ENCODE data around the gene ADRB1. TPM values are rescaled to one million over a fixed set of nuclear protein-coding genes. Genes with fewer than 3 reads are reported as not detected.

The ADRB1 gene
- total RNA-seq, 1 donor from 2014 or later = 0.13 TPM

- peak; percentile 49 for DNase-seq (ENCODE audit: low read depth, low spot score)
Observed at GRCh38 chr10:114026189-114027040, 17.3 kb upstream of the ADRB1 start.

- DNase-seq (ENCODE audit: low read depth, low spot score) = no peak
Observed at GRCh38 chr10:114027041-114027394, 16.6 kb upstream of the ADRB1 start.

- no peak for DNase-seq (ENCODE audit: low read depth, low spot score)
Observed at GRCh38 chr10:114027951-114028350, 15.7 kb upstream of the ADRB1 start.

GRCh38 chr10:114028425-114028824 is 15.2 kb upstream of the ADRB1 start:
- DNase-seq (ENCODE audit: low read depth, low spot score) = no peak

- no peak for DNase-seq (ENCODE audit: low read depth, low spot score)
Observed at GRCh38 chr10:114029655-114030054, 14.0 kb upstream of the ADRB1 start.

GRCh38 chr10:114030140-114030539 is 13.5 kb upstream of the ADRB1 start:
- no peak for DNase-seq (ENCODE audit: low read depth, low spot score)

DNA sequence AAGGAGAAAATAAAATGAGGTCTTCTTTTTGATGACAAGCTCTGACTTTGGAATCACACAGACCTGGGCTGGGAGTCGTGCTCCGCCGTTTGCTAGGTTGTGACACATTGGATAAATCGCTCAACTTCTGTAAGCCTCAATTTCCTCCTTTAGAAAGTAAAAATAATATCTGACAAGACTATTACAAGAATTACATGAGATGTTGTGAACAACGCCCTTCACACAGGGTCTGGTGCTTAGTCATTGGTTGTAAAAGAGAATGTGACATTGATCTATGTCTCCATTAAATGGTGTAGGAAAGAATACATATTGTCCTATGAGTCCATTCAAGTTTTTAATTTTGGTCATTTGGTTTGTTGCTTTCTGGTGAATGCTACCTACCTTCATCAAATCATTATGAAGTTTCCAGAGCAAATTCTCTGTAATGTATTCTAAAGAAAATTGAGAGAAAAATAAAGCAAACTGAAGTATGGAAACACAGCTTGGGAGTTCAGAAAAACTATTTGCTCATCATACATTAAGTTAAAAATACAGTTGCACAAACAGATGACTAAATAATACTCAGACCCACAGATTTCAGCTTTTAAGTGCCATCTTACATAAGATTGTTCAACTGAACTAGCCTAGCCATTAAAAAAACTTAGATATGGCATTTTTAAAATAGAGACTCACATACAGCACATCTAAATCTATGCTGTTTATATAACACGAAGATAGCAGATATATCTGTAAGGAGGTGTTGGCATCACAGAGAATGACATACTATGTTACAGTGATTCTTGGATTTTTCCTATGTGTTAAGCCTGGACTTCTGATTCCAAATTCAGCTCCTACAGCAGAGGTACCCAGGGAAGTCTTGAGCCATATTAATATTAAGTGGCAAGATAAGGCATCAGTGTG is 12.3 kb upstream of the ADRB1 start:
- no peak for DNase-seq (ENCODE audit: low read depth, low spot score)

DNA sequence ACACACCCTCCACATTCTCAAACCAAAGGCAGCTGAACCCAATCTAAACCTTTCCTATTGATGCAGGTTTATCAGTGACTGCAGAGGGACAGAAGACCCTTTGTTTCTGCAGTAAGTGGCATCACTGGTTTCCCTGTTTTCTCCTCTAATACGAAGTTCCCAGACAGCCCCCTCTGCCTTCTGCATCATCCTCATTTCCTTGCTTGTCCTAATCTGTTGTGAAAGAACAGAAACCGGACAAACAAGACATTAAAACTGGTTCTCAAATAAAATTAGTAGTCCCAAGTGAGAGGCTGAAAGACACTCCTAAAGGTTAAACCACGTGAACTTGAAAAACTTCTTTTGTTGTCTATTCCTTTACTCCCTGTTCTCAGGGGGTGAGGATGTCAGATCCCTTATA is 10.1 kb upstream of the ADRB1 start:
- no peak for DNase-seq (ENCODE audit: low read depth, low spot score)

GRCh38 chr10:114034923-114035645 is 8.6 kb upstream of the ADRB1 start:
- no peak for DNase-seq (ENCODE audit: low read depth, low spot score)

- DNase-seq (ENCODE audit: low read depth, low spot score) = no peak
Observed at GRCh38 chr10:114035791-114036190, 7.9 kb upstream of the ADRB1 start.

- no peak for DNase-seq (ENCODE audit: low read depth, low spot score)
Observed at GRCh38 chr10:114038819-114039218, 4.8 kb upstream of the ADRB1 start.

GRCh38 chr10:114041166-114041565 is 2.5 kb upstream of the ADRB1 start:
- DNase-seq (ENCODE audit: low read depth, low spot score) = no peak

GRCh38 chr10:114042895-114043531 is 653 bp upstream of the ADRB1 start:
- no peak for DNase-seq (ENCODE audit: low read depth, low spot score)

DNA sequence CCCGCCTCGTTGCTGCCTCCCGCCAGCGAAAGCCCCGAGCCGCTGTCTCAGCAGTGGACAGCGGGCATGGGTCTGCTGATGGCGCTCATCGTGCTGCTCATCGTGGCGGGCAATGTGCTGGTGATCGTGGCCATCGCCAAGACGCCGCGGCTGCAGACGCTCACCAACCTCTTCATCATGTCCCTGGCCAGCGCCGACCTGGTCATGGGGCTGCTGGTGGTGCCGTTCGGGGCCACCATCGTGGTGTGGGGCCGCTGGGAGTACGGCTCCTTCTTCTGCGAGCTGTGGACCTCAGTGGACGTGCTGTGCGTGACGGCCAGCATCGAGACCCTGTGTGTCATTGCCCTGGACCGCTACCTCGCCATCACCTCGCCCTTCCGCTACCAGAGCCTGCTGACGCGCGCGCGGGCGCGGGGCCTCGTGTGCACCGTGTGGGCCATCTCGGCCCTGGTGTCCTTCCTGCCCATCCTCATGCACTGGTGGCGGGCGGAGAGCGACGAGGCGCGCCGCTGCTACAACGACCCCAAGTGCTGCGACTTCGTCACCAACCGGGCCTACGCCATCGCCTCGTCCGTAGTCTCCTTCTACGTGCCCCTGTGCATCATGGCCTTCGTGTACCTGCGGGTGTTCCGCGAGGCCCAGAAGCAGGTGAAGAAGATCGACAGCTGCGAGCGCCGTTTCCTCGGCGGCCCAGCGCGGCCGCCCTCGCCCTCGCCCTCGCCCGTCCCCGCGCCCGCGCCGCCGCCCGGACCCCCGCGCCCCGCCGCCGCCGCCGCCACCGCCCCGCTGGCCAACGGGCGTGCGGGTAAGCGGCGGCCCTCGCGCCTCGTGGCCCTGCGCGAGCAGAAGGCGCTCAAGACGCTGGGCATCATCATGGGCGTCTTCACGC is 825 bp downstream of the ADRB1 start:
- DNase-seq (ENCODE audit: low read depth, low spot score) = no peak

- DNase-seq (ENCODE audit: low read depth, low spot score) = no peak
Observed at GRCh38 chr10:114045136-114046086, 1.7 kb downstream of the ADRB1 start.

GRCh38 chr10:114046087-114046458 is 2.4 kb downstream of the ADRB1 start:
- DNase-seq (ENCODE audit: low read depth, low spot score) = no peak

DNA sequence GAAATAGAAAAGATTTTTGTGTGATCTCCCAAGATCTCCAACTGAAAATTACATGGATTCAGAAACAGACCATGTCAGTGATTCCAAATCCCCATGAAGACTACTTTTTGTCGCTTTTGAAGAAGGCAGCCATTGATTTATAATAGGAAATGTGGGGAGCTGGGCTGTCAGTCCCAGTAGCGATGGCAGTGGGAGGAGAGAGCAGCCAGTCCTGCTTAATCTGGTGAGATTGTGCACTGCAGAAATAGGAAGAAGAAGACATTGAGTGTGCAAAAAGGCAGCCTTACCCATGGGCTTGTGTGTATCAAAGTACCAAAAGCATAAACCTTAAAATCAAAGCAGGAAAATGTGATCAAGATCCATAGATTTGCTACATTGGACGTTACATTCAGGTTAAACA is 4.8 kb downstream of the ADRB1 start:
- no peak for DNase-seq (ENCODE audit: low read depth, low spot score)

GRCh38 chr10:114051714-114052113 is 8.0 kb downstream of the ADRB1 start:
- DNase-seq (ENCODE audit: low read depth, low spot score) = no peak

GRCh38 chr10:114052255-114052654 is 8.6 kb downstream of the ADRB1 start:
- DNase-seq (ENCODE audit: low read depth, low spot score) = no peak
